HepG2 (cell line): ENCODE results near the gene EPB41L1. TPM values are rescaled to one million over a fixed set of nuclear protein-coding genes. Genes with fewer than 3 reads are reported as not detected.

ENCODE experiments used
- ARHGAP35 ChIP-seq: sonication (generic); formaldehyde crosslinking; IDR thresholded peaks from 2 replicates; pipeline ENCODE4 v1.9.0; 2022; ENCODE audit warnings: mild to moderate bottlenecking, inconsistent platforms, moderate library complexity, missing genetic modification reagents, borderline replicate concordance
- ATM ChIP-seq: fragments of 450-650 bp; IDR thresholded peaks from 2 replicates; pipeline ENCODE4 v1.7.1; 2017; ENCODE audit warnings: mild to moderate bottlenecking, borderline replicate concordance
- CREM ChIP-seq, 2 experiments: sonication (generic) in 1 of 2; formaldehyde crosslinking in 1 of 2; IDR thresholded peaks; 2 replicates each; pipeline versions ENCODE4 v1.4.0 to v1.6.1; 2016 to 2020; ENCODE audit warnings: antibody characterized with exemption in 1 of 2, mild to moderate bottlenecking in 1 of 2, missing genetic modification reagents in 1 of 2
- ETV5 ChIP-seq: IDR thresholded peaks from 2 replicates; pipeline ENCODE4 v1.6.1; 2018; ENCODE audit warnings: missing biosample characterization, missing genetic modification reagents, inconsistent platforms, borderline replicate concordance
- GABPA ChIP-seq, 2 experiments: IDR thresholded peaks; 2 replicates each; pipeline ENCODE4 v1.6.1; 2011 to 2016; ENCODE audit warnings: low read depth in 2 of 2, low read length in 1 of 2, missing biosample characterization in 1 of 2, missing genetic modification characterization in 1 of 2
- GATA4 ChIP-seq: sonication (generic); IDR thresholded peaks from 2 replicates; pipeline ENCODE4 v1.6.1; 2016; ENCODE audit warnings: antibody characterized with exemption, low read depth, borderline replicate concordance
- GTF2F1 ChIP-seq: fragments of 150-350 bp; IDR thresholded peaks from 2 replicates; pipeline ENCODE4 v1.6.1; 2014; ENCODE audit warnings: low read length
- JUN ChIP-seq: sonication (generic); formaldehyde crosslinking; IDR thresholded peaks from 2 replicates; pipeline ENCODE4 v1.4.0; 2020; ENCODE audit warnings: mild to moderate bottlenecking, missing genetic modification reagents
- NBN ChIP-seq: fragments of 450-650 bp; conservative IDR thresholded peaks from 2 replicates; pipeline ENCODE4 v1.6.1; 2017
- SAFB2 ChIP-seq: sonication (generic); formaldehyde crosslinking; IDR thresholded peaks from 2 replicates; pipeline ENCODE4 v1.5.1; 2020; ENCODE audit warnings: missing genetic modification reagents, low read depth, mild to moderate bottlenecking, borderline replicate concordance
- SKI ChIP-seq: fragments of 450-650 bp; IDR thresholded peaks from one replicate; pipeline ENCODE4 v1.6.1; 2018; ENCODE audit warnings: mild to moderate bottlenecking; ENCODE audit not compliant: partially characterized antibody
- STAG1 ChIP-seq: sonication (generic); formaldehyde crosslinking; IDR thresholded peaks from 2 replicates; pipeline ENCODE4 v1.4.0; 2020; ENCODE audit warnings: missing genetic modification reagents
- ZFP82 ChIP-seq: sonication (generic); formaldehyde crosslinking; IDR thresholded peaks from 2 replicates; pipeline ENCODE4 v1.5.1; 2020; ENCODE audit warnings: mild to moderate bottlenecking, missing genetic modification reagents, borderline replicate concordance
- ZNF326 ChIP-seq: sonication (generic); formaldehyde crosslinking; IDR thresholded peaks from 2 replicates; pipeline ENCODE4 v1.4.0; 2020; ENCODE audit warnings: missing genetic modification reagents, borderline replicate concordance
- ZNF343 ChIP-seq: sonication (generic); formaldehyde crosslinking; IDR thresholded peaks from 2 replicates; pipeline ENCODE4 v1.4.0; 2020; ENCODE audit warnings: mild to moderate bottlenecking, missing genetic modification reagents
- ZNF614 ChIP-seq: IDR thresholded peaks from 2 replicates; pipeline ENCODE4 v1.6.1; 2018; ENCODE audit warnings: missing biosample characterization, missing genetic modification reagents, inconsistent platforms, borderline replicate concordance
- ZNF878 ChIP-seq: sonication (generic); formaldehyde crosslinking; IDR thresholded peaks from 2 replicates; pipeline ENCODE4 v1.8.1; 2023; ENCODE audit warnings: mild to moderate bottlenecking, missing genetic modification reagents, moderate library complexity
- polyA plus RNA-seq, 8 experiments: library from polyadenylated mRNA; depleted of rRNA in 3 of 8; stranded (reverse) in 7 of 8; unstranded in 1 of 8; fragments of >200 nt; fragmentation: Illumina TruSeq in 4 of 8; extraction: Trizol in 4 of 8; gene quantifications; 2 replicates each; pipeline versions ENCODE4 v1.2.1 to v1.2.3, GENCODE V29; 2011 to 2016; ENCODE audit warnings: low read depth in 4 of 8, missing spikeins in 1 of 8, mixed read lengths in 1 of 8; ENCODE audit not compliant: insufficient read depth in 1 of 8
- total RNA-seq, 5 experiments: library from RNA; depleted of rRNA; stranded (reverse); fragments of >200 nt; fragmentation: Illumina TruSeq; extraction: Trizol; gene quantifications; 2 replicates each; pipeline ENCODE4 v1.2.3, GENCODE V29; 2016; ENCODE audit warnings: low read depth in 1 of 5
- TF ChIP-seq, protein P1 (sequence below): sonication (generic); formaldehyde crosslinking; IDR thresholded peaks from 2 replicates; pipeline ENCODE4 v1.5.1; 2020; ENCODE audit warnings: missing genetic modification reagents, mild to moderate bottlenecking, borderline replicate concordance
- TF ChIP-seq, protein P2 (sequence below): sonication (generic); formaldehyde crosslinking; IDR thresholded peaks from 2 replicates; pipeline ENCODE4 v1.4.0; 2020; ENCODE audit warnings: missing genetic modification reagents
- TF ChIP-seq, protein P3 (sequence below): sonication (generic); formaldehyde crosslinking; IDR thresholded peaks from 2 replicates; pipeline ENCODE4 v1.4.0; 2020; ENCODE audit warnings: missing genetic modification reagents, mild to moderate bottlenecking, borderline replicate concordance
- TF ChIP-seq, protein P4 (sequence below): sonication (generic); formaldehyde crosslinking; IDR thresholded peaks from 2 replicates; pipeline ENCODE4 v1.5.0; 2020; ENCODE audit warnings: missing genetic modification reagents, mild to moderate bottlenecking, borderline replicate concordance

Gene EPB41L1
- total and polyA plus RNA-seq, 2 of the 13 experiments (the other 11 are each of a cell fraction or from before 2014, with no cell fraction given), result 16.7 to 39.0 TPM

DNA sequence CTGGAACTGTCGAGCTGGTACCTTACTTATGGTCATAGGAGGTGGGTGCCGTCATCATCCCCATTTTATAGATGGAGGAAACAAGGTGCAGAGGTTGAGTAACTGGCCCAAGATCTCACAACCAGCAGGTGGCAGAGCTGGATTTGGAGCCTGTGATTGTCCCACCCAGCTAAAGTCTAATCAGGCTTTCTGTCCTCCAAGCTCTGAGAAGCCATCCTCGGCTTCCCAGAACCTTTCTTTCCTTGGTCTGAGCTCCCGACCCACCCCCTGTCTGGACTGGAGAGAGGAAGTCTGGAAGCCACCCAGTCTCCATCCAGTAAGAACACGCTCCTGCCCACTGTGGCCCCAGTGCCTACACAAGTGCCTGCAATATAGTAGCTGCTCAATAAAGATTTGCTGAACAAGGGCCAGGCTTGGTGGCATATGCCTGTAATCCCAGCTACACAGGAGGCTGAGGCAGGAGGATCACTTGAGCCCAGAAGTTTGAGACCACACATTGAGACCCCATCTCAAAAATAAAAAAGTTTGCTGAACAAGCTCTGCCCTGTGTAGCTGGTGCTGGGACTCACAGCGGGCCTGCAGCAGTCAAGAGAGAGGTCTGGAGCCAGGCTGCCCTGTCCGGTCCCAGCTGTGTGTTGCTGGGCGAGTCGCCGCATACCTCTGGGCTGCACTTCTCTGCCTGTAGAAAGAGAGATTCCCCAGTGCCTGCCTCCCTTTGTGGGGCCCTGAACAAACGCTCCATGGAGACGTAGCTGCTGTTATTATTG is 119.1 kb downstream of the EPB41L1 start (continued):
- TF ChIP-seq, protein P1, sequence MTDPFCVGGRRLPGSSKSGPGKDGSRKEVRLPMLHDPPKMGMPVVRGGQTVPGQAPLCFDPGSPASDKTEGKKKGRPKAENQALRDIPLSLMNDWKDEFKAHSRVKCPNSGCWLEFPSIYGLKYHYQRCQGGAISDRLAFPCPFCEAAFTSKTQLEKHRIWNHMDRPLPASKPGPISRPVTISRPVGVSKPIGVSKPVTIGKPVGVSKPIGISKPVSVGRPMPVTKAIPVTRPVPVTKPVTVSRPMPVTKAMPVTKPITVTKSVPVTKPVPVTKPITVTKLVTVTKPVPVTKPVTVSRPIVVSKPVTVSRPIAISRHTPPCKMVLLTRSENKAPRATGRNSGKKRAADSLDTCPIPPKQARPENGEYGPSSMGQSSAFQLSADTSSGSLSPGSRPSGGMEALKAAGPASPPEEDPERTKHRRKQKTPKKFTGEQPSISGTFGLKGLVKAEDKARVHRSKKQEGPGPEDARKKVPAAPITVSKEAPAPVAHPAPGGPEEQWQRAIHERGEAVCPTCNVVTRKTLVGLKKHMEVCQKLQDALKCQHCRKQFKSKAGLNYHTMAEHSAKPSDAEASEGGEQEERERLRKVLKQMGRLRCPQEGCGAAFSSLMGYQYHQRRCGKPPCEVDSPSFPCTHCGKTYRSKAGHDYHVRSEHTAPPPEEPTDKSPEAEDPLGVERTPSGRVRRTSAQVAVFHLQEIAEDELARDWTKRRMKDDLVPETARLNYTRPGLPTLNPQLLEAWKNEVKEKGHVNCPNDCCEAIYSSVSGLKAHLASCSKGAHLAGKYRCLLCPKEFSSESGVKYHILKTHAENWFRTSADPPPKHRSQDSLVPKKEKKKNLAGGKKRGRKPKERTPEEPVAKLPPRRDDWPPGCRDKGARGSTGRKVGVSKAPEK (CRISPR knock-in tag), result no peak
- TF ChIP-seq ATM, result no peak
- TF ChIP-seq GTF2F1, result no peak
- peak; percentile 58 for TF ChIP-seq STAG1 (CRISPR knock-in tag)
- TF ChIP-seq ZFP82 (CRISPR knock-in tag), result no peak
- no peak for TF ChIP-seq NBN
- TF ChIP-seq GATA4, result no peak
- TF ChIP-seq SKI, result no peak
- no peak for TF ChIP-seq ZNF326 (CRISPR knock-in tag)
- TF ChIP-seq, protein P2, sequence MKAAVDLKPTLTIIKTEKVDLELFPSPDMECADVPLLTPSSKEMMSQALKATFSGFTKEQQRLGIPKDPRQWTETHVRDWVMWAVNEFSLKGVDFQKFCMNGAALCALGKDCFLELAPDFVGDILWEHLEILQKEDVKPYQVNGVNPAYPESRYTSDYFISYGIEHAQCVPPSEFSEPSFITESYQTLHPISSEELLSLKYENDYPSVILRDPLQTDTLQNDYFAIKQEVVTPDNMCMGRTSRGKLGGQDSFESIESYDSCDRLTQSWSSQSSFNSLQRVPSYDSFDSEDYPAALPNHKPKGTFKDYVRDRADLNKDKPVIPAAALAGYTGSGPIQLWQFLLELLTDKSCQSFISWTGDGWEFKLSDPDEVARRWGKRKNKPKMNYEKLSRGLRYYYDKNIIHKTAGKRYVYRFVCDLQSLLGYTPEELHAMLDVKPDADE (CRISPR knock-in tag), result no peak
- no peak for TF ChIP-seq ZNF878 (CRISPR knock-in tag)
- TF ChIP-seq, protein P3, sequence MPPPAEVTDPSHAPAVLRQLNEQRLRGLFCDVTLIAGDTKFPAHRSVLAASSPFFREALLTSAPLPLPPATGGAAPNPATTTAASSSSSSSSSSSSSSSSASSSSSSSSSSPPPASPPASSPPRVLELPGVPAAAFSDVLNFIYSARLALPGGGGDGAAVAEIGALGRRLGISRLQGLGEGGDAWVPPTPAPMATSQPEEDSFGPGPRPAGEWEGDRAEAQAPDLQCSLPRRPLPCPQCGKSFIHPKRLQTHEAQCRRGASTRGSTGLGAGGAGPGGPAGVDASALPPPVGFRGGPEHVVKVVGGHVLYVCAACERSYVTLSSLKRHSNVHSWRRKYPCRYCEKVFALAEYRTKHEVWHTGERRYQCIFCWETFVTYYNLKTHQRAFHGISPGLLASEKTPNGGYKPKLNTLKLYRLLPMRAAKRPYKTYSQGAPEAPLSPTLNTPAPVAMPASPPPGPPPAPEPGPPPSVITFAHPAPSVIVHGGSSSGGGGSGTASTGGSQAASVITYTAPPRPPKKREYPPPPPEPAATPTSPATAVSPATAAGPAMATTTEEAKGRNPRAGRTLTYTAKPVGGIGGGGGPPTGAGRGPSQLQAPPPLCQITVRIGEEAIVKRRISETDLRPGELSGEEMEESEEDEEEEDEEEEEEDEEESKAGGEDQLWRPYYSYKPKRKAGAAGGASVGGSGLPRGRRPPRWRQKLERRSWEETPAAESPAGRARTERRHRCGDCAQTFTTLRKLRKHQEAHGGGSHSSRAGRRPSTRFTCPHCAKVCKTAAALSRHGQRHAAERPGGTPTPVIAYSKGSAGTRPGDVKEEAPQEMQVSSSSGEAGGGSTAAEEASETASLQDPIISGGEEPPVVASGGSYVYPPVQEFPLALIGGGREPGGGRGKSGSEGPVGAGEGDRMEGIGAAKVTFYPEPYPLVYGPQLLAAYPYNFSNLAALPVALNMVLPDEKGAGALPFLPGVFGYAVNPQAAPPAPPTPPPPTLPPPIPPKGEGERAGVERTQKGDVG (CRISPR knock-in tag), result no peak
- TF ChIP-seq ZNF343, result no peak
- no peak for TF ChIP-seq ARHGAP35 (CRISPR knock-in tag)
- peak; percentile 45; the same call in 1 of the 2 replicates for TF ChIP-seq ZNF614
- TF ChIP-seq CREM (IDR thresholded peaks at IDR 0.05), result no peak
- no peak for TF ChIP-seq CREM (CRISPR knock-in tag; IDR thresholded peaks at IDR 0.05)
- TF ChIP-seq ETV5 (CRISPR knock-in tag), result no peak
- no peak for TF ChIP-seq JUN (CRISPR knock-in tag)
- TF ChIP-seq SAFB2 (CRISPR knock-in tag), result no peak
- TF ChIP-seq GABPA (IDR thresholded peaks at IDR 0.05; ENCODE audit: low read depth, low read length), result no peak
- no peak for TF ChIP-seq GABPA (CRISPR knock-in tag; IDR thresholded peaks at IDR 0.05; ENCODE audit: low read depth)
- TF ChIP-seq, protein P4, sequence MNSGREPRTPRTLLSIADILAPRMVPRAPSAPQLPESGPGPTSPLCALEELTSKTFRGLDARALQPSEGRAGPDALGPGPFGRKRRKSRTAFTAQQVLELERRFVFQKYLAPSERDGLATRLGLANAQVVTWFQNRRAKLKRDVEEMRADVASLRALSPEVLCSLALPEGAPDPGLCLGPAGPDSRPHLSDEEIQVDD (CRISPR knock-in tag), result no peak
